ENCODE measurements around the gene USP25.

The USP25 gene

DNA sequence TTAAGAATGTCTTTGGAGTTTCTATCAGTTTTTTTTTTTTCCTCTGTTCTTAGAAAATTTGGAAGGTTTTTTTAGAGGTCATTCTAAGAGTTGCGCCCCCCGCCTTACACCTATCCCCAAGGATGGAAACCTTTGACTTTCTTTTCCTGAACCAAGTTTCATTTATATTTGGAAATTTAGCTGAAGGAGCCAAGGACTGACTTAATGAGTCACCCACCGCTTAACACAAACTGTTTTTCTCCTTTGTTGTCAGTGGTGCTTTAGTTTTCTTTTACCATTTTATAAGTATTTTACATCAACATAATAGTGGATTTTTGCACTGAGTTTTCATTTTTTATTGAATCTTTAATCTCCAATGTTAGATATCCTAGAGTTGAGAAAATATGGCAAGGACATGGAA is 25.3 kb downstream of the USP25 start:
- Histone ChIP-seq H3K4me1 (ENCODE audit: control insufficient read depth, insufficient read depth, low read length, poor library complexity, severe bottlenecking) (peaks cover 11% of the 10 kb centered on the region), H3K4me3 (ENCODE audit: insufficient read depth, low read depth, low read length, poor library complexity, severe bottlenecking) (no peak overlapping the region), H3K36me3 (ENCODE audit: control insufficient read depth, insufficient read depth, low read length) (no peaks in the 10 kb centered on the region), H3K27me3 (replicated peaks; ENCODE audit: control insufficient read depth, insufficient read depth, low read length, poor library complexity, severe bottlenecking) (no peaks in the 10 kb centered on the region), H3K9me3 (ENCODE audit: control insufficient read depth, low read length) (no peaks in the 10 kb centered on the region), H3K27ac (ENCODE audit: insufficient read depth, low read length, poor library complexity, severe bottlenecking) (no peak overlapping the region)
- DNase-seq: no peak

DNA sequence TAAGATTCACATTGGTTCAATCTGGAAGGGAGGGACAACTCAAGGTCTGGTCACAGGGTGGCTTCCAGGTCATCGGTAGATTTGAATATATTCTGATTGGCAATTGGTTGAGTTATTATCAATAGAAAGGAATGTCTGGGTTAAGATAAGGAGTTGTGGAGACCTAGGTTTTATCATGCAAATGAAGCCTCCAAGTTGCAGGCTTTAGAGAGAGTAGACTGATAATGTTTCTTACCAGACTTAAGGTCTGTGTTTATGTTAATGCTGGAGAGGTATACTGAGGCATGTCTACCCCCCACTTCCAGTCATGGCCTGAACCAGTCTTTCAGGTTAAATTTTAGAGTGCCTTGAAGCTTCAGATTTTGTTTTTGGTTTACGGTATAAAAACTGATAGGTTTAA is 29.7 kb downstream of the USP25 start:
- no peak for DNase-seq

DNA sequence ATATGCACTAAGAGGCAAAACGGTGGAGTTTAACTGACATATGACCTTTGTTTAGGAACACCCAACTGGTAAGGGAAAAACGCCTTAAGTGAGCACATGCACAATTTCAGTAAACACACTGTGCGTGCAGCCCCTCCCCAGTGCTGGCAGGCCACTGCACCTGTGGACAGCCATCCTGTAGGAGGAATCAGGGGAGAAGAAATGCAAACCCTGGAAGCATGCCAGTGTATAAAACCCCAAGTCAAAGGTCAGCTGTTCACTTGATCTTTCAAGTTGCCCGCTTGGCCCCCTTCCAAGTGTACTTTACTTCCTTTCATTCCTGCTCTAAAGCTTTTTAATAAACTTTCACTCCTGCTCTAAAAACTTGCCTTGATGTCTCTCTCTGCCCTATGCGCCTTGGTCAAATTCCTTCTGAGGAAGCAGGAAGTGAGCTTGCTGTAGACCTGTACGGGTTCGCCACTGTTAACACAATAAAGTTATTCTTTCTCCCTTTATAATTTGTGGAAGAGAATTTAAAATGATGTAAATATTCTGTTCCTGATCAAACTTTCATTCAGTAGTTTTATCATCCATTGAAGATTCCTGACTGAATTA is 31.8 kb downstream of the USP25 start:
- Histone ChIP-seq H3K4me1 (ENCODE audit: control insufficient read depth, insufficient read depth, low read length, poor library complexity, severe bottlenecking) (no peaks in the 10 kb centered on the region), H3K27ac (ENCODE audit: insufficient read depth, low read length, poor library complexity, severe bottlenecking) (no peak overlapping the region), H3K36me3 (ENCODE audit: control insufficient read depth, insufficient read depth, low read length) (no peaks in the 10 kb centered on the region), H3K27me3 (replicated peaks; ENCODE audit: control insufficient read depth, insufficient read depth, low read length, poor library complexity, severe bottlenecking) (no peaks in the 10 kb centered on the region), H3K4me3 (ENCODE audit: insufficient read depth, low read depth, low read length, poor library complexity, severe bottlenecking) (no peak overlapping the region), H3K9me3 (ENCODE audit: control insufficient read depth, low read length) (no peaks in the 10 kb centered on the region)
- DNase-seq: no peak

More for the DNA sequence above, 29.7 kb downstream of the USP25 start:
- Histone ChIP-seq H3K4me3 (ENCODE audit: insufficient read depth, low read depth, low read length, poor library complexity, severe bottlenecking) (no peak overlapping the region), H3K36me3 (ENCODE audit: control insufficient read depth, insufficient read depth, low read length) (no peaks in the 10 kb centered on the region), H3K9me3 (ENCODE audit: control insufficient read depth, low read length) (no peaks in the 10 kb centered on the region), H3K27ac (ENCODE audit: insufficient read depth, low read length, poor library complexity, severe bottlenecking) (no peak overlapping the region), H3K27me3 (replicated peaks; ENCODE audit: control insufficient read depth, insufficient read depth, low read length, poor library complexity, severe bottlenecking) (no peaks in the 10 kb centered on the region), H3K4me1 (ENCODE audit: control insufficient read depth, insufficient read depth, low read length, poor library complexity, severe bottlenecking) (no peaks in the 10 kb centered on the region)

DNA sequence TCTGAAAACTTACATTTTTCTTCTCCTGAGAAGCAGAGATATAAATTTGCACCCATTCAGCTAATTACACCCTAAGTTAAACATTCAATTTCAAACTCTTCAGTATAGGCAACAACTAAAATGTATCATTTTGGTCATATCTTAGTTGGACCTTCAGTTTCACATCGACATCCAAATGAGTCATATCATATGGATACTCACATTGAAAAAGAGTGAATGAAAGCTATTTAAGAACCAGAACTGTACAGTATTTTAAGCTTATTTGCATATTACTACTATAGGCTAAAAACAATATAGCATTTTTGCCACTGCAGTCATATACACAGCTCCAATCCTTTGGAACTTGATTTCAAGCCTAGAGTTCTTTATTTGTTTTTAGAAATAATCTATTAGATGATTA is 33.6 kb downstream of the USP25 start:
- no peaks in the 10 kb centered on the region for H3K27me3 ChIP-seq (replicated peaks; ENCODE audit: control insufficient read depth, insufficient read depth, low read length, poor library complexity, severe bottlenecking)
- H3K4me3 ChIP-seq (ENCODE audit: insufficient read depth, low read depth, low read length, poor library complexity, severe bottlenecking): no peak overlapping the region
- no peaks in the 10 kb centered on the region for H3K36me3 ChIP-seq (ENCODE audit: control insufficient read depth, insufficient read depth, low read length)
- H3K27ac ChIP-seq (ENCODE audit: insufficient read depth, low read length, poor library complexity, severe bottlenecking): no peak overlapping the region
- DNase-seq: no peak
- H3K9me3 ChIP-seq (ENCODE audit: control insufficient read depth, low read length): no peaks in the 10 kb centered on the region
- H3K4me1 ChIP-seq (ENCODE audit: control insufficient read depth, insufficient read depth, low read length, poor library complexity, severe bottlenecking): no peaks in the 10 kb centered on the region

DNA sequence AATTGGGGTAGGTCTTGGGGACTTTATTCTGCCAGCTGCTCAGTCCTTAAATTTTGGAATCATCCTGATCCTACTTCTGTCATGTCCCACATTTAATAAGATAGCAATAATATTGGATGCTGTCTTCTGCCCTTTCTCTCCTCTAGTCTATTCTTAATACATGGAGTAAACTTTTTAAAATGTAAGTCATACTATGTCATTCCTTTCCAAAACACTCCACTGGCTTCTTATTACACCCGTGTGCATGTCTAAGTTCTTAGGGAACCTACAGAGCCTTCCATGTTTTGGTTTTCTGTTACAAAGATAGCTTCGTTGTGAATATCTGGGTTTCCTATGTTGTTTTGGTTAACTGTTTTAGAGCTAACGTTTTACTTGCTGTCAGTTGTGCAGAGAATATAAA is 35.1 kb downstream of the USP25 start:
- no peak for DNase-seq
- no peak overlapping the region for H3K4me3 ChIP-seq (ENCODE audit: insufficient read depth, low read depth, low read length, poor library complexity, severe bottlenecking)
- no peaks in the 10 kb centered on the region for H3K36me3 ChIP-seq (ENCODE audit: control insufficient read depth, insufficient read depth, low read length)
- no peak overlapping the region for H3K27ac ChIP-seq (ENCODE audit: insufficient read depth, low read length, poor library complexity, severe bottlenecking)
- H3K4me1 ChIP-seq (ENCODE audit: control insufficient read depth, insufficient read depth, low read length, poor library complexity, severe bottlenecking): no peaks in the 10 kb centered on the region
- H3K9me3 ChIP-seq (ENCODE audit: control insufficient read depth, low read length): no peaks in the 10 kb centered on the region
- H3K27me3 ChIP-seq (replicated peaks; ENCODE audit: control insufficient read depth, insufficient read depth, low read length, poor library complexity, severe bottlenecking): no peaks in the 10 kb centered on the region

DNA sequence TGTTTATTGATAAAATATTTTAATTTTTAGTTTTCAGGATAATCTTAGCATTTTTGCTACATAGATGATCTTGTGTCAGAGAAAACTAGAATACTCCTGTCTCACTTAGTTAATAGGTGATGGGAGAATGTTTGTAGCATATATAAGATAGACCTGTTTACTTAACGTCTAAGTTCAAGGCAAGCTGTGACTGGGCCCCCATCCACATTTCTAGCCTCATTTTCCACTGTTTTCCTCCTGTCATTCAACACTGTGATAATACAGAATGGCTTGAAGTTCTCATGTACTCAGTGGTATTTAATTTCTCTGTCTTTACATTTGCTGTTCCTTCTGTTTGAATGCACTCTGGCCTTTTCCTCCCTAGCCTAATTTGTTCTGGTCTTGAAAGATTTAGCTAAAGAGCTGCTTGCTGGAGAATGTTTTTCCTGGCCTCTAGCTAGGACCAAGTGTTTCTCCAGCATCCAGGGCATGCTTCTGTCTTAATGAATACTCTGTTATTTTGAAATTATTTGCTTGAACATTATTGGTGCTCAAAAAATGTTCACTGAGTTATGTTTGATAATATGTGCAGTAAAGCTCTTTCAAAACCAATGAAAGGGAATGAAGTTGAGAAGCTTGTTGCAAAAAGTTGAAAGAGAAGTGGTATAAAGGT is 37.3 kb downstream of the USP25 start:
- H3K27me3 ChIP-seq (replicated peaks; ENCODE audit: control insufficient read depth, insufficient read depth, low read length, poor library complexity, severe bottlenecking): no peaks in the 10 kb centered on the region
- no peaks in the 10 kb centered on the region for H3K4me1 ChIP-seq (ENCODE audit: control insufficient read depth, insufficient read depth, low read length, poor library complexity, severe bottlenecking)
- no peaks in the 10 kb centered on the region for H3K36me3 ChIP-seq (ENCODE audit: control insufficient read depth, insufficient read depth, low read length)
- H3K4me3 ChIP-seq (ENCODE audit: insufficient read depth, low read depth, low read length, poor library complexity, severe bottlenecking): no peak overlapping the region
- H3K9me3 ChIP-seq (ENCODE audit: control insufficient read depth, low read length): no peaks in the 10 kb centered on the region
- no peak for DNase-seq
- H3K27ac ChIP-seq (ENCODE audit: insufficient read depth, low read length, poor library complexity, severe bottlenecking): no peak overlapping the region

DNA sequence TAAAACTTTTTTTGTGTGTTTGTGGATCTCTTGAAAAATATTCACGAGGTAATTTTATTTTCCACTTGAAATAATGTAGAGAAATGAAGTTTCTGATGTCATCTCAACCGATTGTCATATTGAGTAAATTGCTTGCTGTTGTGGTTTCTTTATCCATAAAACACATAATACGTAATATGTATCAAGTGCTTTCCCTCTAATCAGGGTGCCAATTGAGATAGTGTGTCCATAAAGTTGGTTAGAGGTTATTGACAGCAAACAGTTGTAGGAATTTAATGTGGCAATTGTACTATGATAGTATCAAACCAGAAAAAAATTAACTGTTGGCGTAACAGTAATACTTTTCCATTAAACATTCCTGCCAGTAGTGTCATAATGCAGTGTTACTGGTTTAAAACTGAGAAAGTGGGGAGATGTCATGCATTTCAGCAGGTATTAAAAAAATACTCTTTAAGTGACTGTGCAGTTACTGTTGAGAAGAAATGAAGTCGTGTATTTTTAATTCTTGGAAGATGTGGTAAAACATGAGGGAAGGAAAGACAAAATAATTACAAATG is 38.3 kb downstream of the USP25 start:
- H3K36me3 ChIP-seq (ENCODE audit: control insufficient read depth, insufficient read depth, low read length): no peaks in the 10 kb centered on the region
- DNase-seq: no peak

DNA sequence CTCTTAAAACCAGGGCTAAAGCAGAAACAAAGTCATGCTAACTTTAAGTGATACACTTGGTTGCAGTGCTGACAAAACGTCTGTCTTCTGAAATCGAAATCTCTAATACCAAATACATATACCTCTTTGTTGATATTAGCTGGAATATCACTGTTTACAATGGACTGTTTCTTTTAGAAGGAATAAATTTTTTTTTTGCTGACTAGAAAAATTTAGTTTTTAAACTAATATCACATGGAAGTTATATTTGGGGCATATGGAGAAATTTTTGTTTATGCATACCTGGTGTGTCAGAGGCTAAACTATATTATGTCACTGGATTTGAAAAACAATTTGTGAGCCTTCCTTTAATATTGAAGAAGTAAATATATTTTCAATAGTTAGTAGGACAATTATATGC is 39.1 kb downstream of the USP25 start:
- Histone ChIP-seq H3K9me3 (ENCODE audit: control insufficient read depth, low read length) (no peaks in the 10 kb centered on the region), H3K27me3 (replicated peaks; ENCODE audit: control insufficient read depth, insufficient read depth, low read length, poor library complexity, severe bottlenecking) (no peaks in the 10 kb centered on the region), H3K36me3 (ENCODE audit: control insufficient read depth, insufficient read depth, low read length) (no peaks in the 10 kb centered on the region), H3K4me1 (ENCODE audit: control insufficient read depth, insufficient read depth, low read length, poor library complexity, severe bottlenecking) (no peaks in the 10 kb centered on the region), H3K4me3 (ENCODE audit: insufficient read depth, low read depth, low read length, poor library complexity, severe bottlenecking) (no peak overlapping the region), H3K27ac (ENCODE audit: insufficient read depth, low read length, poor library complexity, severe bottlenecking) (no peak overlapping the region)
- DNase-seq: no peak

More for the DNA sequence above, 38.3 kb downstream of the USP25 start:
- Histone ChIP-seq H3K27ac (ENCODE audit: insufficient read depth, low read length, poor library complexity, severe bottlenecking) (no peak overlapping the region), H3K4me1 (ENCODE audit: control insufficient read depth, insufficient read depth, low read length, poor library complexity, severe bottlenecking) (no peaks in the 10 kb centered on the region), H3K27me3 (replicated peaks; ENCODE audit: control insufficient read depth, insufficient read depth, low read length, poor library complexity, severe bottlenecking) (no peaks in the 10 kb centered on the region), H3K4me3 (ENCODE audit: insufficient read depth, low read depth, low read length, poor library complexity, severe bottlenecking) (no peak overlapping the region), H3K9me3 (ENCODE audit: control insufficient read depth, low read length) (no peaks in the 10 kb centered on the region)

DNA sequence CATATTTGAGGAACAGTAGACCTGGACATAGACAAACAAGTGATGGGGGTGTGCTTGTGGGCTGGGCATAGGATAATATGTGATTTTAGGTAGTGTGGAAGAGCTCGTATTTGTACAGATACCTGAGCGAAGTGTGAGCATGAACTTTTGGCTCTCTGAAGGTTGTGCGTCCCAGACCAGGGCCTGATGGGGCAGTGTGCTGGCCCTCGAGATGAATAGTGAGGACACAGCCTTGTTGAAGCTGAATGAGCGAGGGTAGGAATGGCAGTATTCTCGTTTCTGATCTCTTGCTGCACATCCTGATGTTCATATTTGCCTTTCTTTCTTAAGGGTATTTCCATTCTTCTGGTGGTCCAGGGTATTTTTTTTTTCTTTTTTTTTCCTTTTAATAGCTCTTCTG is 41.5 kb downstream of the USP25 start:
- no peak for DNase-seq
- no peaks in the 10 kb centered on the region for H3K27me3 ChIP-seq (replicated peaks; ENCODE audit: control insufficient read depth, insufficient read depth, low read length, poor library complexity, severe bottlenecking)
- no peaks in the 10 kb centered on the region for H3K36me3 ChIP-seq (ENCODE audit: control insufficient read depth, insufficient read depth, low read length)
- H3K27ac ChIP-seq (ENCODE audit: insufficient read depth, low read length, poor library complexity, severe bottlenecking): no peak overlapping the region
- no peak overlapping the region for H3K4me3 ChIP-seq (ENCODE audit: insufficient read depth, low read depth, low read length, poor library complexity, severe bottlenecking)
- no peaks in the 10 kb centered on the region for H3K9me3 ChIP-seq (ENCODE audit: control insufficient read depth, low read length)
- H3K4me1 ChIP-seq (ENCODE audit: control insufficient read depth, insufficient read depth, low read length, poor library complexity, severe bottlenecking): no peaks in the 10 kb centered on the region

DNA sequence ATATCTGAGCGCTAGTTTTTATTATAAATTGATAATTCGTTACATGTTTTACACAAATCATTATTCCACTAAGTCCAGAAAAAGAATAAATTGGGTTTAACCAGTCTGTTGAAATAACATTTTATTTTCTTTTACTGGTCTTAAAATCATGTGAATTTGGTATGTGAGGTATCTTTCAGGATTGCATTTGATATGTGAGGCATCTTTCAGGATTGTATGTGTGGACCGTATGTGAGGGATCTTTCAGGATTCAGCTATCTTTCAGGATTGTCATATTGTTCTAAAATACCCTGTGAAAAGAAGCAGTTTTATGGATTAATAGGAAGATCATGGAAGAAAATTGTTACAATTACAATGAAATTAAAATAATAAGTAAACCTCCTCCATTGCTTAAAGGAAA is 42.9 kb downstream of the USP25 start:
- no peak for DNase-seq
- H3K27ac ChIP-seq (ENCODE audit: insufficient read depth, low read length, poor library complexity, severe bottlenecking): no peak overlapping the region

More for the DNA sequence above, 42.9 kb downstream of the USP25 start:
- Histone ChIP-seq H3K4me1 (ENCODE audit: control insufficient read depth, insufficient read depth, low read length, poor library complexity, severe bottlenecking) (no peaks in the 10 kb centered on the region), H3K4me3 (ENCODE audit: insufficient read depth, low read depth, low read length, poor library complexity, severe bottlenecking) (no peak overlapping the region), H3K9me3 (ENCODE audit: control insufficient read depth, low read length) (no peaks in the 10 kb centered on the region), H3K36me3 (ENCODE audit: control insufficient read depth, insufficient read depth, low read length) (no peaks in the 10 kb centered on the region), H3K27me3 (replicated peaks; ENCODE audit: control insufficient read depth, insufficient read depth, low read length, poor library complexity, severe bottlenecking) (no peaks in the 10 kb centered on the region)

Measured in effector memory CD4-positive, alpha-beta T cell (primary cell).